GM21447 (cell line): ENCODE measurements around the gene DPP7.

Experiments
- ATAC-seq: cut with Tn5 transposase; IDR thresholded peaks from one replicate; pipeline ENCODE4 v1.9.1; 2021; ENCODE audit not compliant: unreplicated experiment

Gene DPP7

GRCh38 chr9:137114613-137115393 is at the start of gene DPP7:
TSS of gene DPP7 (minus strand) at chr9:137114733. CDS start at chr9:137114713, 20 bp downstream.
- peak; percentile 56 for ATAC-seq

- no peak for ATAC-seq
These were observed 49.3 kb upstream of the DPP7 start for GRCh38 chr9:137163805-137164204.

GRCh38 chr9:137163365-137163715 is 48.8 kb upstream of the DPP7 start:
- ATAC-seq = no peak

- no peak for ATAC-seq
These were observed 48.2 kb upstream of the DPP7 start for GRCh38 chr9:137162505-137163364.

GRCh38 chr9:137161558-137162486 is 47.3 kb upstream of the DPP7 start:
- ATAC-seq = no peak

GRCh38 chr9:137160716-137161557 is 46.4 kb upstream of the DPP7 start:
- ATAC-seq = no peak

GRCh38 chr9:137160054-137160425 is 45.5 kb upstream of the DPP7 start:
- no peak for ATAC-seq

GRCh38 chr9:137159105-137160053 is 44.8 kb upstream of the DPP7 start:
- ATAC-seq = no peak

GRCh38 chr9:137158625-137159024 is 44.1 kb upstream of the DPP7 start:
- no peak for ATAC-seq

GRCh38 chr9:137157618-137158415 is 43.3 kb upstream of the DPP7 start:
- ATAC-seq = no peak

GRCh38 chr9:137156567-137157375 is 42.2 kb upstream of the DPP7 start:
- ATAC-seq = no peak

- no peak for ATAC-seq
These were observed 38.4 kb upstream of the DPP7 start for GRCh38 chr9:137152844-137153405.

- ATAC-seq = peak; percentile 44
These were observed 36.3 kb upstream of the DPP7 start for GRCh38 chr9:137150617-137151457.

- peak; percentile 22 for ATAC-seq
These were observed 35.5 kb upstream of the DPP7 start for GRCh38 chr9:137149942-137150616.

GRCh38 chr9:137149363-137149762 is 34.8 kb upstream of the DPP7 start:
- ATAC-seq = no peak

- no peak for ATAC-seq
These were observed 34.1 kb upstream of the DPP7 start for GRCh38 chr9:137148661-137149060.
